GM12878 (cell line): ENCODE results near the gene TSR3. TPM values are rescaled to one million over a fixed set of nuclear protein-coding genes. Genes with fewer than 3 reads are reported as not detected.

ENCODE experiments used
- ATAC-seq: fragments of 200-7000 bp; cut with Tn5 transposase; 3 replicates; pipeline ENCODE4 v1.9.1; 2020; ENCODE audit warnings: mild to moderate bottlenecking, moderate library complexity
- BruUV-seq: library from RNA; stranded (reverse); fragments of 400-500 nt; replicated peaks from 2 replicates; lab custom pipeline; 2021; lab: Mats Ljungman, UMichigan
- CTCF ChIA-PET: fragments of 300-600 bp; sonication (Branson Sonifier 250); formaldehyde crosslinking; extraction: SDS; loops from one replicate; lab custom pipeline; 2021; ENCODE audit warnings: inconsistent platforms; lab: Yijun Ruan, JAX
- POLR2A ChIA-PET: fragments of 350-600 bp; formaldehyde crosslinking; extraction: SDS; loops from one replicate; lab custom pipeline; 2021; ENCODE audit warnings: inconsistent platforms; lab: Charles Lee
- RAD21 ChIA-PET: fragments of 300-600 bp; sonication (Branson Sonifier 250); formaldehyde crosslinking; loops from one replicate; lab custom pipeline; 2023; ENCODE audit warnings: antibody characterized with exemption; ENCODE audit not compliant: unreplicated experiment; lab: Charles Lee
- SMC1A ChIA-PET: fragments of 300-600 bp; sonication (Branson Sonifier 250); formaldehyde crosslinking; loops from one replicate; lab custom pipeline; 2023; ENCODE audit not compliant: unreplicated experiment, uncharacterized antibody; lab: Charles Lee
- DNase-seq: peaks from one replicate; pipeline ENCODE4 v3.0.0-alpha.2; 2011; ENCODE audit warnings: low read depth, low spot score
- FAIRE-seq: peaks from 3 replicates; lab custom pipeline; 2011; peaks lifted over from hg19 to GRCh38; lab: Jason Lieb, UNC
- H2AFZ ChIP-seq: 2 replicates; pipeline ENCODE4 v1.6.0; 2011; ENCODE audit warnings: low read depth, low read length, control low read depth; ENCODE audit not compliant: control insufficient read depth
- H3K27ac ChIP-seq: 2 replicates; pipeline ENCODE4 v1.5.1; 2011; ENCODE audit warnings: control low read depth; ENCODE audit not compliant: control insufficient read depth, insufficient read depth
- H3K27me3 ChIP-seq, 2 experiments: replicated peaks in 1 of 2; 2 replicates each; pipeline versions ENCODE4 v1.6.0 to v1.6.1; 2011; ENCODE audit warnings: low read length in 1 of 2; ENCODE audit not compliant: control insufficient read depth in 2 of 2, insufficient read depth in 2 of 2
- H3K36me3 ChIP-seq, 2 experiments: 2 replicates each; pipeline ENCODE4 v1.5.1; 2011; ENCODE audit warnings: low read length in 1 of 2; ENCODE audit not compliant: control insufficient read depth in 2 of 2, insufficient read depth in 2 of 2
- H3K4me1 ChIP-seq: 2 replicates; pipeline ENCODE4 v1.6.1; 2011; ENCODE audit warnings: mild to moderate bottlenecking, low read length, moderate library complexity, mixed read lengths; ENCODE audit not compliant: control insufficient read depth, insufficient read depth
- H3K4me2 ChIP-seq: 2 replicates; pipeline ENCODE4 v1.6.0; 2011; ENCODE audit warnings: control low read depth; ENCODE audit not compliant: control insufficient read depth, insufficient read depth
- H3K4me3 ChIP-seq: fragments of 200-600 bp; sonication (generic); 2 replicates; pipeline ENCODE4 v1.5.1; 2016
- H3K79me2 ChIP-seq: 2 replicates; pipeline ENCODE4 v1.6.0; 2011; ENCODE audit warnings: low read length; ENCODE audit not compliant: control insufficient read depth, insufficient read depth
- H3K9ac ChIP-seq: 2 replicates; pipeline ENCODE4 v1.8.0; 2011; ENCODE audit warnings: low read length, control low read depth, mixed read lengths; ENCODE audit not compliant: control insufficient read depth, insufficient read depth
- H3K9me3 ChIP-seq: replicated peaks from 3 replicates; pipeline ENCODE4 v1.5.1; 2011; ENCODE audit warnings: mild to moderate bottlenecking, low read length; ENCODE audit not compliant: control insufficient read depth, insufficient read depth
- H4K20me1 ChIP-seq: 2 replicates; pipeline ENCODE4 v1.6.0; 2011; ENCODE audit not compliant: control insufficient read depth, insufficient read depth
- BACH1 ChIP-seq: fragments of 450-650 bp; IDR thresholded peaks from 2 replicates; pipeline ENCODE4 v1.6.1; 2017; ENCODE audit warnings: mild to moderate bottlenecking, borderline replicate concordance
- CBX5 ChIP-seq: sonication (generic); IDR thresholded peaks from 2 replicates; pipeline ENCODE4 v1.6.1; 2016; ENCODE audit warnings: low read depth, moderate library complexity, mild to moderate bottlenecking, inconsistent platforms
- CEBPZ ChIP-seq: fragments of 150-350 bp; IDR thresholded peaks from 2 replicates; pipeline ENCODE4 v1.6.1; 2016; ENCODE audit warnings: low read depth, low read length
- CHD2 ChIP-seq: IDR thresholded peaks from 2 replicates; pipeline ENCODE4 v1.6.1; 2011; ENCODE audit warnings: low read depth, low read length, improper control_type of control experiment, borderline replicate concordance
- CREM ChIP-seq: IDR thresholded peaks from 2 replicates; pipeline ENCODE4 v1.6.1; 2014; ENCODE audit warnings: antibody characterized with exemption, low read depth
- ESRRA ChIP-seq: IDR thresholded peaks from 2 replicates; pipeline ENCODE4 v1.6.1; 2012; ENCODE audit warnings: mild to moderate bottlenecking, low read length, improper control_type of control experiment
- GABPA ChIP-seq: IDR thresholded peaks from 2 replicates; pipeline ENCODE4 v1.6.1; 2014; ENCODE audit warnings: antibody characterized with exemption, low read depth, mild to moderate bottlenecking, inconsistent platforms
- HDGF ChIP-seq: fragments of 450-650 bp; IDR thresholded peaks from 2 replicates; pipeline ENCODE4 v1.6.1; 2016; ENCODE audit warnings: antibody characterized with exemption
- MLLT1 ChIP-seq: fragments of 450-650 bp; IDR thresholded peaks from 2 replicates; pipeline ENCODE4 v1.6.1; 2016; ENCODE audit warnings: mild to moderate bottlenecking
- MYC ChIP-seq: IDR thresholded peaks from 2 replicates; pipeline ENCODE4 v1.6.1; 2011; ENCODE audit warnings: mild to moderate bottlenecking, low read length, moderate library complexity, inconsistent platforms; ENCODE audit not compliant: insufficient read depth, insufficient replicate concordance, insufficient read length, severe bottlenecking
- NFYA ChIP-seq: IDR thresholded peaks from 2 replicates; pipeline ENCODE4 v1.6.1; 2011; ENCODE audit warnings: low read depth, mild to moderate bottlenecking, low read length, improper control_type of control experiment, borderline replicate concordance
- PAX8 ChIP-seq: fragments of 450-650 bp; IDR thresholded peaks from 2 replicates; pipeline ENCODE4 v1.6.1; 2017; ENCODE audit warnings: mild to moderate bottlenecking, moderate library complexity
- POLR2AphosphoS2 ChIP-seq: IDR thresholded peaks from 2 replicates; pipeline ENCODE4 v1.6.1; 2011; ENCODE audit warnings: low read depth, mild to moderate bottlenecking, low read length, improper control_type of control experiment, moderate library complexity
- POLR2AphosphoS5 ChIP-seq: IDR thresholded peaks from 2 replicates; pipeline ENCODE4 v1.6.1; 2011; ENCODE audit warnings: mild to moderate bottlenecking, low read length, inconsistent platforms
- SIN3A ChIP-seq: IDR thresholded peaks from 2 replicates; pipeline ENCODE4 v1.6.1; 2012; ENCODE audit warnings: low read depth, low read length, improper control_type of control experiment
- TBL1XR1 ChIP-seq: IDR thresholded peaks from 2 replicates; pipeline ENCODE4 v1.6.1; 2012; ENCODE audit warnings: low read depth, low read length, improper control_type of control experiment
- WGBS: methylation state at CpG from one replicate; pipeline ENCODE4 v1.1.6; 2016; ENCODE audit warnings: low lambda C conversion rate; ENCODE audit not compliant: insufficient replicate concordance, insufficient coverage; ENCODE audit errors: missing lambda C conversion rate; 5-methylcytosine and 5-hydroxymethylcytosine counted together
- in situ Hi-C: fragments of 300-500 bp; cut with MboI; formaldehyde crosslinking; loops from 9 replicates; pipeline ENCODE4 v1.14.3; 2018; ENCODE audit warnings: mixed read lengths
- intact Hi-C: fragments of 100-400 bp; cut with micrococcal nuclease; formaldehyde crosslinking; loops from one replicate; pipeline ENCODE4 v1.14.2; 2022; ENCODE audit not compliant: unreplicated experiment
- polyA plus RNA-seq, 11 experiments: library from polyadenylated mRNA; depleted of rRNA in 4 of 11; unstranded in 6 of 11; stranded (reverse) in 5 of 11; fragments of >200 nt; fragmentation: Nextera tagmentation in 4 of 11; fragmentation: Illumina TruSeq in 1 of 11; extraction: Ambion mirVana in 4 of 11; extraction: Trizol in 1 of 11; gene quantifications; 1 replicate in 1 of 11; 2 replicates in 10 of 11; pipeline versions ENCODE4 v1.2.1 to v1.2.3, GENCODE V29; 2011 to 2016; ENCODE audit warnings: inconsistent platforms in 2 of 11, missing spikeins in 2 of 11, low read depth in 1 of 11
- total RNA-seq, 4 experiments: library from RNA; depleted of rRNA in 3 of 4; stranded (reverse); fragments of >200 nt in 3 of 4; fragmentation: Illumina TruSeq in 1 of 4; extraction: Trizol in 1 of 4; gene quantifications; 2 replicates each; pipeline versions ENCODE4 v1.2.1 to v1.2.3, GENCODE V29; 2013 to 2021

The TSR3 gene
- total and polyA plus RNA-seq, 10 of the 15 experiments (the other 5 are each of a cell fraction or from before 2014, with no cell fraction given) = 3.4 to 108 (median 46.9) TPM

- TF ChIP-seq HDGF (peak; percentile 24; the same call in 1 of the 2 replicates), GABPA (no peak), CHD2 (no peak), BACH1 (peak; percentile 88), CREM (no peak), MLLT1 (0 out of 2 replicates have a peak, but pooled peaks have one; percentile 50)
These were observed 43.4 kb downstream of the TSR3 start (continued) for GRCh38 chr16:1308036-1308976.

GRCh38 chr16:1306334-1306733, 45.3 kb downstream of the TSR3 start:
- DNase-seq (no peak), FAIRE-seq (no peak), ATAC-seq (no peak)
- Histone ChIP-seq H3K4me1 (peaks cover 12% of the 10 kb centered on the region), H3K27ac (no peak overlapping the region), H3K4me2 (no peak overlapping the region), H4K20me1 (peaks cover 13% of the 10 kb centered on the region; the same call in 1 of the 2 replicates), H3K9me3 (no peaks in the 10 kb centered on the region; the same call in 2 of the 3 replicates), H3K79me2 (peaks cover 16% of the 10 kb centered on the region), H3K36me3 (no peaks in the 10 kb centered on the region), H3K9ac (no peak overlapping the region), H2AFZ (no peak overlapping the region), H3K4me3 (no peak overlapping the region), H3K27me3 (no peaks in the 10 kb centered on the region)
- CTCF ChIA-PET = no interaction called here
- POLR2A ChIA-PET = interaction anchor here (0.6 to 1.1 kb wide), 2 partner anchors 10 to 399 kb away, joined by 3 to 4 read pairs; no protein-coding TSS in a partner anchor
- intact Hi-C loops (loop anchor here (5.0 kb wide), 1 partner anchor 116 kb away; the partner anchor contains the start of gene UQCC4), in situ Hi-C loops (no loop called here)
- BruUV-seq = no TSS peak
- 71% methylated on average over 4 of the region's 4 CpGs for WGBS
- TF ChIP-seq CBX5 (no peak), MYC (no peak), PAX8 (no peak), TBL1XR1 (no peak), NFYA (no peak), CEBPZ (no peak), POLR2AphosphoS5 (no peak), ESRRA (no peak), SIN3A (no peak), POLR2AphosphoS2 (no peak)
- RAD21 ChIA-PET = no interaction called here
- SMC1A ChIA-PET = interaction anchor here (1.5 kb wide), 1 partner anchor 10 kb away, joined by 5 read pairs; no protein-coding TSS in a partner anchor
